Frontal cortex (tissue), 4 donors: ENCODE measurements around the gene PLXNA3. TPM values are rescaled to one million over a fixed set of nuclear protein-coding genes. Genes with fewer than 3 reads are reported as not detected.
A peak's percentile ranks its signal among the peaks of the same experiment; 100 is the strongest.

Source experiments
- DNase-seq, 2 donors: peaks; one replicate each; pipeline ENCODE4 v3.0.0; 2012; ENCODE audit warnings: low spot score in 2 of 2
- FAIRE-seq: peaks from 2 replicates; lab custom pipeline; 2012; peaks lifted over from hg19 to GRCh38; lab: Jason Lieb, UNC
- total RNA-seq: library from RNA; depleted of rRNA; stranded (reverse); fragments of >200 nt; gene quantifications from one replicate; pipeline ENCODE4 v1.2.3, GENCODE V29; 2014
- donor health status: control.
- donor health status: control.
- donor health status: control.

The PLXNA3 gene
- total RNA-seq, 1 donor from 2014 or later: 14.7 TPM

GRCh38 chrX:154434394-154435168 lies 23.5 kb upstream of the PLXNA3 start:
- FAIRE-seq (no peak), DNase-seq (no peak)

GRCh38 chrX:154435171-154435733 lies 22.8 kb upstream of the PLXNA3 start:
- no peak for DNase-seq
- no peak for FAIRE-seq

- FAIRE-seq: no peak
- DNase-seq: peak; percentile 78 to 85
Measured at GRCh38 chrX:154436374-154436982, 21.6 kb upstream of the PLXNA3 start.

GRCh38 chrX:154436983-154437752 lies 20.9 kb upstream of the PLXNA3 start, which contains the start of gene GDI1:
Gene GDI1, plus strand, starts transcription at chrX:154437154. Its CDS starts 101 bp downstream, at chrX:154437255.
- no peak for FAIRE-seq
- peak; percentile 62 to 77 for DNase-seq

- FAIRE-seq: no peak
- no peak for DNase-seq
Measured at GRCh38 chrX:154437971-154438893, 19.8 kb upstream of the PLXNA3 start.

- FAIRE-seq (no peak), DNase-seq (no peak)
Measured at GRCh38 chrX:154439841-154440240, 18.2 kb upstream of the PLXNA3 start.

GRCh38 chrX:154440623-154441357 lies 17.3 kb upstream of the PLXNA3 start:
- DNase-seq: no peak
- FAIRE-seq: no peak

GRCh38 chrX:154441564-154441963 lies 16.5 kb upstream of the PLXNA3 start:
- FAIRE-seq: no peak
- no peak for DNase-seq

GRCh38 chrX:154441984-154442707 lies 15.9 kb upstream of the PLXNA3 start:
- FAIRE-seq (no peak), DNase-seq (no peak)

GRCh38 chrX:154443479-154443910 lies 14.6 kb upstream of the PLXNA3 start:
- no peak for FAIRE-seq
- no peak for DNase-seq

- FAIRE-seq (no peak), DNase-seq (peak; percentile 92 to 94)
Measured at GRCh38 chrX:154443992-154444754, 13.9 kb upstream of the PLXNA3 start, which contains the start of gene FAM50A. Gene FAM50A, plus strand, starts transcription at chrX:154444141. Its CDS starts 95 bp downstream, at chrX:154444236.

- no peak for FAIRE-seq
- DNase-seq: no peak
Measured at GRCh38 chrX:154444755-154445246, 13.3 kb upstream of the PLXNA3 start.

- FAIRE-seq: no peak
- DNase-seq: no peak
Measured at GRCh38 chrX:154445776-154446175, 12.3 kb upstream of the PLXNA3 start.

GRCh38 chrX:154446430-154446829 lies 11.7 kb upstream of the PLXNA3 start:
- DNase-seq (no peak), FAIRE-seq (no peak)

- FAIRE-seq (no peak), DNase-seq (no peak)
Measured at GRCh38 chrX:154448484-154448883, 9.6 kb upstream of the PLXNA3 start.

GRCh38 chrX:154449618-154450017 lies 8.5 kb upstream of the PLXNA3 start:
- DNase-seq (no peak), FAIRE-seq (no peak)

GRCh38 chrX:154450312-154450711 lies 7.8 kb upstream of the PLXNA3 start:
- FAIRE-seq (no peak), DNase-seq (no peak)
